ENCODE data around the gene PLD6.

Gene PLD6

DNA sequence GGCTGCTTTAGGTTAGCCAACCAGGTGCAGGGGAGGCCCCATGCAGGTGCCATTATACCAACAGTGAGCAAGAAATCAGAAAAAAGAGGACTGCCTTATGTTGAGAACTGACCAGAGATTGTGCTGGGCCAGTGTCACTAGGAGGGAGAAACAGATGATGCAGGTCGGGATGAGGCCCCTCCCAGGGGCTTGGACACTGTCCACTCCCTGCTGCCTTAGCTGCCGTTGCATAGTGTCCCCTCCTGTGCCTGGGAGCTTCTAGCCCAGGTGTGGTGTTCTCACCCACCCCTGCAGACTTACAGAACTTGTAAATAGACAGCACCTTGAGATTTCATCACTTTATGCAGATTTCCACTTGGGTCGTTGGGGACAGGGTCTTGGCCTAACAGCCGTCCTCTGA is 36.7 kb downstream of the PLD6 start:
- Histone ChIP-seq H2BK15ac (ENCODE audit: low read depth, poor library complexity, severe bottlenecking) (no peak overlapping the region), H3K9me3 (ENCODE audit: control insufficient read depth, low read length) (no peaks in the 10 kb centered on the region), H3K4ac (ENCODE audit: low read depth in 1 of 2, low read length in 2 of 2) (no peak overlapping the region), H4K91ac (ENCODE audit: low read length) (peak overlapping the region; percentile 36), H2BK5ac (ENCODE audit: low read depth, low read length, poor library complexity, severe bottlenecking) (no peak overlapping the region), H2AFZ (ENCODE audit: low read depth, low read length) (no peak overlapping the region), H3K36me3 (ENCODE audit: control insufficient read depth in 1 of 2, insufficient read depth in 2 of 2, low read depth in 1 of 2, low read length in 2 of 2) (peaks cover 95% of the 10 kb centered on the region in 2 experiments), H3K27ac (ENCODE audit: low read length, poor library complexity, severe bottlenecking) (no peak overlapping the region), H3K4me3 (ENCODE audit: insufficient read depth in 1 of 2, low read depth in 1 of 2, low read length in 2 of 2) (no peak overlapping the region), H3K4me2 (ENCODE audit: low read length, poor library complexity, severe bottlenecking) (no peak overlapping the region), H4K8ac (ENCODE audit: low read length) (no peak overlapping the region), H3K27me3 (ENCODE audit: control insufficient read depth in 1 of 2, insufficient read depth in 1 of 2, low read length in 2 of 2) (no peaks in the 10 kb centered on the region), H3K18ac (ENCODE audit: low read depth in 1 of 2, low read length in 2 of 2) (no peak overlapping the region), H3K14ac (ENCODE audit: low read length in 2 of 2) (no peak overlapping the region), H3K4me1 (ENCODE audit: control insufficient read depth, insufficient read depth, low read depth, low read length) (peaks cover 3% of the 10 kb centered on the region), H3K23ac (ENCODE audit: low read length in 2 of 2) (no peak overlapping the region), H2BK12ac (ENCODE audit: low read length in 2 of 2) (no peak overlapping the region), H2AK5ac (ENCODE audit: low read length, severe bottlenecking) (no peak overlapping the region), H3K79me1 (replicated peaks; ENCODE audit: low read length, poor library complexity, severe bottlenecking) (peaks cover 45% of the 10 kb centered on the region), H3K9ac (ENCODE audit: low read length) (no peak overlapping the region), H2BK120ac (ENCODE audit: low read depth, low read length) (no peak overlapping the region)
- WGBS = 98% methylated on average over 3 of the region's 4 CpGs
- no peak for DNase-seq

DNA sequence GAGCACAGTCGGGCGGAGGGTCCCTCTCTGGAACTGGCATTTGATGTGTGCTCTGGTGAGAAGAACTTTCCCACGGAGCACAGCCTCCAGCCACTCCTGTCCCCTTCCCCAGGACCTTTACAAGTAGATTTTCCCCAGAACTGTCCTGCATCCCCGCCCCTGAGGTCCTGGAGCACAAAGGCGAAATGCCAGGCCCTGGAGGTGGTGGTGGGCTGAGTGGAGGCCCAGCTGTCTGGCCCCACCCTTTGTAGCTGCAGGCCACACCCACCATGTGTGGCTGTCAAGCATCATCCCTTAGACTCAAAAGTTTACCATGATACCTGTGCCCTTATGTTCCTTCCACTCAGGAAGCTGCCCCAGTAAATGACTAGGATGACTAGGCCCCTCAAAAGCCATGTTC is 37.7 kb downstream of the PLD6 start:
- Histone ChIP-seq H3K9me3 (ENCODE audit: control insufficient read depth, low read length) (no peaks in the 10 kb centered on the region), H2AK5ac (ENCODE audit: low read length, severe bottlenecking) (no peak overlapping the region), H3K4me1 (ENCODE audit: control insufficient read depth, insufficient read depth, low read depth, low read length) (peaks cover 3% of the 10 kb centered on the region), H3K27me3 (ENCODE audit: control insufficient read depth in 1 of 2, insufficient read depth in 1 of 2, low read length in 2 of 2) (no peaks in the 10 kb centered on the region), H3K9ac (ENCODE audit: low read length) (no peak overlapping the region), H4K8ac (ENCODE audit: low read length) (no peak overlapping the region), H2BK120ac (ENCODE audit: low read depth, low read length) (no peak overlapping the region), H3K4me3 (ENCODE audit: insufficient read depth in 1 of 2, low read depth in 1 of 2, low read length in 2 of 2) (no peak overlapping the region), H3K14ac (ENCODE audit: low read length in 2 of 2) (no peak overlapping the region), H3K4ac (ENCODE audit: low read depth in 1 of 2, low read length in 2 of 2) (no peak overlapping the region), H2AFZ (ENCODE audit: low read depth, low read length) (no peak overlapping the region), H3K18ac (ENCODE audit: low read depth in 1 of 2, low read length in 2 of 2) (no peak overlapping the region), H3K36me3 (ENCODE audit: control insufficient read depth in 1 of 2, insufficient read depth in 2 of 2, low read depth in 1 of 2, low read length in 2 of 2) (peaks cover 90 to 95% of the 10 kb centered on the region in 2 experiments), H2BK5ac (ENCODE audit: low read depth, low read length, poor library complexity, severe bottlenecking) (no peak overlapping the region), H3K23ac (ENCODE audit: low read length in 2 of 2) (no peak overlapping the region), H3K27ac (ENCODE audit: low read length, poor library complexity, severe bottlenecking) (no peak overlapping the region), H2BK15ac (ENCODE audit: low read depth, poor library complexity, severe bottlenecking) (no peak overlapping the region), H3K4me2 (ENCODE audit: low read length, poor library complexity, severe bottlenecking) (no peak overlapping the region), H3K79me1 (replicated peaks; ENCODE audit: low read length, poor library complexity, severe bottlenecking) (peaks cover 47% of the 10 kb centered on the region), H4K91ac (ENCODE audit: low read length) (no peak overlapping the region), H2BK12ac (ENCODE audit: low read length in 2 of 2) (no peak overlapping the region)
- 100% methylated on average over 2 of the region's 5 CpGs for WGBS
- DNase-seq = no peak

DNA sequence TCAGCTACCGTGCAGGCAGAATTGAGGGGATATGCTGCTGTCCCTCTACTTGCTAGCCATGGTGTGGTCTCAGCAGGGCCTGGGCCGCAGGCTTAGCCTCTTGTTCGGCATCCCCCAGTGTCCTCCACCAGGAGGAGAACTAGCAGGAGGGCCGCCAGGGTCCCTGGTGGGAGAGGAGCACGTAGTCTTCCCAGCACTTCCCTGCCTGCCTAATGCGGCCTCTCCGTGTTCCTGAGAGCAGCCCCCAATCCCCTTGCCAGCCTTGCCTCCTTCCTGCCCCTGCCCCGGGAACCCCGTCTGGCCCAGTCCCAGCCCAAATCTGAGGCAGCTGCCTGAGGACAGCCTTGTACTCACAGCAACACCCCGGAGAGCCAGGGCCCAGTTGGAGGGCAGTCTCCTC is 38.1 kb downstream of the PLD6 start:
- peaks cover 45% of the 10 kb centered on the region for H3K79me1 ChIP-seq (replicated peaks; ENCODE audit: low read length, poor library complexity, severe bottlenecking)
- H3K9me3 ChIP-seq (ENCODE audit: control insufficient read depth, low read length) = no peaks in the 10 kb centered on the region
- H2BK120ac ChIP-seq (ENCODE audit: low read depth, low read length) = no peak overlapping the region
- H3K4me3 ChIP-seq (ENCODE audit: insufficient read depth in 1 of 2, low read depth in 1 of 2, low read length in 2 of 2) = no peak overlapping the region
- no peak overlapping the region for H4K8ac ChIP-seq (ENCODE audit: low read length)
- no peak for DNase-seq
- H2AK5ac ChIP-seq (ENCODE audit: low read length, severe bottlenecking) = no peak overlapping the region
- no peak overlapping the region for H3K27ac ChIP-seq (ENCODE audit: low read length, poor library complexity, severe bottlenecking)
- no peak overlapping the region for H3K14ac ChIP-seq (ENCODE audit: low read length in 2 of 2)
- no peak overlapping the region for H2BK15ac ChIP-seq (ENCODE audit: low read depth, poor library complexity, severe bottlenecking)
- peaks cover 3% of the 10 kb centered on the region for H3K4me1 ChIP-seq (ENCODE audit: control insufficient read depth, insufficient read depth, low read depth, low read length)
- 96% methylated on average over 10 of the region's 10 CpGs for WGBS
- H4K91ac ChIP-seq (ENCODE audit: low read length) = peak overlapping the region; percentile 25
- H2BK12ac ChIP-seq (ENCODE audit: low read length in 2 of 2) = no peak overlapping the region
- H2AFZ ChIP-seq (ENCODE audit: low read depth, low read length) = no peak overlapping the region
- no peak overlapping the region for H2BK5ac ChIP-seq (ENCODE audit: low read depth, low read length, poor library complexity, severe bottlenecking)
- no peak overlapping the region for H3K23ac ChIP-seq (ENCODE audit: low read length in 2 of 2)
- H3K36me3 ChIP-seq (ENCODE audit: control insufficient read depth in 1 of 2, insufficient read depth in 2 of 2, low read depth in 1 of 2, low read length in 2 of 2) = peaks cover 87 to 95% of the 10 kb centered on the region in 2 experiments
- no peaks in the 10 kb centered on the region for H3K27me3 ChIP-seq (ENCODE audit: control insufficient read depth in 1 of 2, insufficient read depth in 1 of 2, low read length in 2 of 2)
- H3K18ac ChIP-seq (ENCODE audit: low read depth in 1 of 2, low read length in 2 of 2) = no peak overlapping the region
- H3K9ac ChIP-seq (ENCODE audit: low read length) = no peak overlapping the region
- H3K4me2 ChIP-seq (ENCODE audit: low read length, poor library complexity, severe bottlenecking) = no peak overlapping the region
- H3K4ac ChIP-seq (ENCODE audit: low read depth in 1 of 2, low read length in 2 of 2) = no peak overlapping the region

DNA sequence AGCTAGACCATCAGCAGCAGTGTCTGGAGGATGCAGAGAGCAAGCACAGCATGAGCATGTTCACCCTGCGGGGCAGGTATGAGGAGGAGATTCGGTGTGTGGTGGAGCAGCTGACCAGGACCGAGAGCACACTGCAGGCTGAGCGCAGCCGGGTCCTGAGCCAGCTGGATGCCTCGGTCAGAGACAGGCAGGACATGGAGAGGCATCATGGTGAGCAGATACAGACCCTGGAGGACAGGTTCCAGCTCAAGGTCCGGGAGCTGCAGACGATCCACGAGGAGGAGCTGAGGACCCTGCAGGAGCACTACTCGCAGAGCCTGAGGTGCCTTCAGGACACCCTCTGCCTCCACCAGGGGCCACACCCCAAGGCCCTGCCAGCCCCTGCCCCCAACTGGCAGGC is 38.8 kb downstream of the PLD6 start:
- Histone ChIP-seq H2AFZ (ENCODE audit: low read depth, low read length) (no peak overlapping the region), H3K79me1 (replicated peaks; ENCODE audit: low read length, poor library complexity, severe bottlenecking) (peaks cover 46% of the 10 kb centered on the region), H4K91ac (ENCODE audit: low read length) (no peak overlapping the region), H2BK120ac (ENCODE audit: low read depth, low read length) (no peak overlapping the region), H2AK5ac (ENCODE audit: low read length, severe bottlenecking) (no peak overlapping the region), H3K14ac (ENCODE audit: low read length in 2 of 2) (no peak overlapping the region), H3K18ac (ENCODE audit: low read depth in 1 of 2, low read length in 2 of 2) (no peak overlapping the region), H3K36me3 (ENCODE audit: control insufficient read depth in 1 of 2, insufficient read depth in 2 of 2, low read depth in 1 of 2, low read length in 2 of 2) (peaks cover 85 to 95% of the 10 kb centered on the region in 2 experiments), H3K27me3 (ENCODE audit: control insufficient read depth in 1 of 2, insufficient read depth in 1 of 2, low read length in 2 of 2) (no peaks in the 10 kb centered on the region), H3K4me3 (ENCODE audit: insufficient read depth in 1 of 2, low read depth in 1 of 2, low read length in 2 of 2) (no peak overlapping the region), H3K4me1 (ENCODE audit: control insufficient read depth, insufficient read depth, low read depth, low read length) (peaks cover 3% of the 10 kb centered on the region), H3K9ac (ENCODE audit: low read length) (no peak overlapping the region), H3K23ac (ENCODE audit: low read length in 2 of 2) (no peak overlapping the region), H4K8ac (ENCODE audit: low read length) (no peak overlapping the region), H3K4ac (ENCODE audit: low read depth in 1 of 2, low read length in 2 of 2) (no peak overlapping the region), H3K4me2 (ENCODE audit: low read length, poor library complexity, severe bottlenecking) (no peak overlapping the region), H3K27ac (ENCODE audit: low read length, poor library complexity, severe bottlenecking) (no peak overlapping the region), H2BK12ac (ENCODE audit: low read length in 2 of 2) (no peak overlapping the region), H2BK5ac (ENCODE audit: low read depth, low read length, poor library complexity, severe bottlenecking) (no peak overlapping the region), H3K9me3 (ENCODE audit: control insufficient read depth, low read length) (no peaks in the 10 kb centered on the region), H2BK15ac (ENCODE audit: low read depth, poor library complexity, severe bottlenecking) (no peak overlapping the region)
- WGBS = 97% methylated on average over 10 of the region's 10 CpGs
- no peak for DNase-seq

Measured in mesenchymal stem cell (in vitro differentiated cells and primary cell).